GM19463 (cell line): ENCODE results near the gene PSMD8.
"Not testable (repeated sequence)": the region's sequence is repeated elsewhere in the genome, so short reads cannot be mapped to it uniquely, and the experiment has no call there.

ENCODE experiments used
- ATAC-seq: cut with Tn5 transposase; IDR thresholded peaks from one replicate; pipeline ENCODE4 v1.9.1; 2021; ENCODE audit warnings: mild to moderate bottlenecking, moderate library complexity; ENCODE audit not compliant: unreplicated experiment

PSMD8 gene

DNA sequence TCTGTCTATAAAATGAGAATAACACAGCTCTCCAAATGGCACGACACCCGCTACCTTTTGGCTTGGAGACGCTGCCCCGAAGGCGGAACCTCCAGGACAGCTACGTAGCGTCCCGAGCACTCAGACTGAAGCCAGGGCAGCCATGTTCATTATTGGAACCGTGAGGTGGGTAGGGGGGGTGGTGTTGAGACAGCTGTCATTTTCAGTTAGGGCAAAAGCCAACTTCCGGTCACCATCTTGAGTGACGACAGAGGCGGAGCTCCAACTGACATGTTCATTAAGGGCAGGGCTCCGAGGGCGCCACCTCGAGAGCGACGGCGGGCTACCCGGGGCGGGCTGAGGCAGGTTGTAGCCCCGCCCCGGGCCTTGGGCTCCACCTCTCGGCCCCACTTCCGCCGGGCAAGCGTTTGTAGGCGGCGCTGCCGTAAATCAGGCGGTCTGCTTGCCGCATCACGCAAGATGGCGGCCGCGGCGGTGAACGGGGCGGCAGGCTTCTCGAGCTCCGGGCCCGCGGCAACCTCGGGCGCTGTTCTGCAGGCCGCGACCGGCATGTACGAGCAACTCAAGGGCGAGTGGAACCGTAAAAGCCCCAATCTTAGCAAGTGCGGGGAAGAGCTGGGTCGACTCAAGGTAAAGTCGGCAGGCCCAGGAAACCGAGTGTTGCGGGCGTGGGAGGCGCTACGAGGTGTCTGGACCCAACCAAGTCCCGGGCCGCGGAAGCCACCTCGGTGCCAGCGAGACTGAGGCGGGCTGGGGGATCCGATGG lies at the start of gene PSMD8:
Gene PSMD8, plus strand, starts transcription at position 240 of the 766 bp plus-strand sequence. Its CDS starts 31 bp downstream, at position 271.
- ATAC-seq, result peak; percentile 94

DNA sequence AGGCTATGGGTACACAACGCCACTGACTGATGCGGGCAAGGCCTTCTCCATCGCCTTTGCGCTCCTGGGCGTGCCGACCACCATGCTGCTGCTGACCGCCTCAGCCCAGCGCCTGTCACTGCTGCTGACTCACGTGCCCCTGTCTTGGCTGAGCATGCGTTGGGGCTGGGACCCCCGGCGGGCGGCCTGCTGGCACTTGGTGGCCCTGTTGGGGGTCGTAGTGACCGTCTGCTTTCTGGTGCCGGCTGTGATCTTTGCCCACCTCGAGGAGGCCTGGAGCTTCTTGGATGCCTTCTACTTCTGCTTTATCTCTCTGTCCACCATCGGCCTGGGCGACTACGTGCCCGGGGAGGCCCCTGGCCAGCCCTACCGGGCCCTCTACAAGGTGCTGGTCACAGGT lies 47.8 kb upstream of the PSMD8 start:
- ATAC-seq, result no peak

DNA sequence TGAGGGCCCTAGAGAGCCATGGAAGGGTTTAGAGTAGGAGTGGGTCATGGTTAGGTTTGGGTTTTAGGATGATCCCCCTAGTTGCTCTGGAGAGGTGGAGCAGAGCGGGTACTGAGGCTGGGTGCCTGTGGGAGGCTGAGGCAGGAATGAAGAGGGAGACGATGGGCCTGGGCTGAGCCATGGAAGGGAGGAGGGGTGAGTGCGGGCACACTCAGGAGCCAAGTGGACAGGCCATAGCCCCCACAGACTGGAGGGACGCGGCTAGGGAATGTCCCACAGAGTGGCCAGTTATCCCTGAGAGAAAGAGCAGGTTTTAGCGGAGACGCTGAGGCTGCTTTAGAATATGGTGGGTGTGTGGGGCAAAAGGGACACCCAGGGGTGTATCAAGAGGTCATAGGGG lies 44.7 kb upstream of the PSMD8 start:
- no peak for ATAC-seq

DNA sequence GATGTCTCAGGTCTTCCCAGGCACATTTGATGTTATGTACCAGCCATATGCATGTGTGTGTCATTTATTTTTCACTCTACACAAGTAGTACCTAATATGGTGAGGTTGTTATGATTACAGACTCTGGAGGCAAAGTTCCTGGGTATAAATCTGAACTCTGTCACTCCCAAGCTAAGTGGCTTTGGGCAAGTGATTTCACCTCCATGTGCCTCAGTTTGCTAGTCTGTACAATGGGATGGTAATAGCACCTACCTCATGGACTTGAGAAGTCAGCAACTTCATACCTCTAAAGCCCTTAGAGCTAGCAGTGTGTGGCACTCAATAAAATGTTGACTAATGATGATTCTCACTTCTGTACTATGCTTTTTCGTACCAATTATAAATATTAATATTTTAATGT lies 42.6 kb upstream of the PSMD8 start:
- ATAC-seq, result no peak

DNA sequence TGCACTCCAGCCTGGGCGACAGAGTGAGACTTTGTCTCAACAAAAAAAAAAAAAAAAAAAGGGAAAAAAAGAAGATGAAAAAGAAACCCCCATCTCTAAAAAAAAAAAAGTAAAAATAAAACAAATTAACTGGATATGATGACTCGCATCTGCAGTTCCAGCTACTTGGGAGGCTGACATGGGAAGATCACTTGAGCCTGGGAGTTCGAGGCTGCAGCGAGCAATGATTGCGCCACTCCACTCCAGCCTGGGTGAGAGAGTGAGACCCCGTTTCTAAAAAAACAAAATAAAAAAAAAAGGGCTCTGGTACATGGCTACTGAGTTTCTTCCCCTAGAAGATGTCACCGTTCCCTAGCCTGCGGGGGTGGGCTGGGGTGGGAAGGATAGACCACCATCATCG lies 41.1 kb upstream of the PSMD8 start:
- ATAC-seq, result no peak

DNA sequence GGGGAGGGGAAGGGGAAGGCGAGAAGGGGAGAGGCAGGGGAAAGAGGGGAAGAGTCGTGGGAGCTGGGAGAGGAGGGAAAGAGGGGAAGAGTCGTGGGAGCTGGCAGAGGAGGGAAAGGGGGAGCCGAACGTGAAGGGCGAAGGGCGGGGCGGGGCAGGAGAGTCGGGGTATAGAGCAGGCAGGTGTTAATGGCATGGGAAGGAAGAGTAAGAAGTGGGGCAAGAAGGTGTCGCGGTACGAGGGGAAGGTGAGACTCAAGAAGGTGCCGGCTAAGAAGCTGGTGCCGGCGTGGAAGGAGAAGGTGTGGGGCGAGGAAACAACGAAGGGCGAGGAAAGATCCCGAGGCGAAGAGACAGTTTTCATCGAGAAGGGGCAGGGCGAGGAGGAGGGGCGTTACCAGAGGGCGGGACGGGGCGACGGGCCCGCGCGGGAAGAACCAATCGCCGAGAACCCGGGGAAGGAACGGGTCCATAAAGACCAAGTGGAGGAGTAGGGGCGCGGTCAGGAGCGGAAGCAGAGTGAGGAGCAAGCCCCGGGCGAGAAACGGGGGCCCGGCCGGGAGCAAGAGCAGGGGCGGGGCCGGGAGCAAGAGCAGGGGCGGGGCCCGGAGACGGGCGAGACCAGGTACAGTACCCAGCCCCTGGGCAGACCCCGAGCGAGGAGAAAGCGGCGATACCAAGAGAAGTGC lies 38.3 kb upstream of the PSMD8 start:
- peak; percentile 64 for ATAC-seq

DNA sequence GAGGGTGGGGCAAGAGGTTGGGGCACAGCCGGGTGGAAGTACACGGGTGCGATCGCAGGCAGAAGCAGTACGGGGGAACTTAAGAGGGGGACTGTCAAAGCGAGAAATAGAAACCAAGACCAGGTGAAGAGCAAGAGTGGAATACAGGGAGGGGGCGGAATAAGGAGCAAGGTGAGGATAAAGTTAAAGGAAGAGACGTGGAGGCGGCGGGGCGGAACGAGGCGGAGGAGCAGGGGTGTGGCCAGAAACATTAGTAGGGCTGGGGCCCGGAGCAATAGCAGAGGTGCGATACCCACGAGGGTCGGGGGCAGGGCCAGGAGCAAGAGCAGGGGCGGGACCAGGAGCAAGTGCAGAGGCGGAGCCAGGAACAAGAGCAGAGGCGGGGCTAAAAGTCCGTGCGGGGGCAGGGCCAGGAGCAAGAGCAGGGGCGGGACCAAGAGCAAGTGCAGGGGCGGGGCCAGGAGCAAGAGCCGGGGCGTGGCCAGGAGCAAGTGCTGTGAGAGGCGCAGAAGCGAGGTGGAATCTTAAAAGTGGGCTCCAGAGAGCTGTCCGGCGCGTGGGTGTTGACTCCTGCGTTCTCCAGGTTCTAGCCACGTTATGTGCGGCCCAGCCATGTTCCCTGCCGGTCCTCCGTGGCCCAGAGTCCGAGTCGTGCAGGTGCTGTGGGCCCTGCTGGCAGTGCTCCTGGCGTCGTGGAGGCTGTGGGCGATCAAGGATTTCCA lies 37.6 kb upstream of the PSMD8 start:
- peak; percentile 43 for ATAC-seq

DNA sequence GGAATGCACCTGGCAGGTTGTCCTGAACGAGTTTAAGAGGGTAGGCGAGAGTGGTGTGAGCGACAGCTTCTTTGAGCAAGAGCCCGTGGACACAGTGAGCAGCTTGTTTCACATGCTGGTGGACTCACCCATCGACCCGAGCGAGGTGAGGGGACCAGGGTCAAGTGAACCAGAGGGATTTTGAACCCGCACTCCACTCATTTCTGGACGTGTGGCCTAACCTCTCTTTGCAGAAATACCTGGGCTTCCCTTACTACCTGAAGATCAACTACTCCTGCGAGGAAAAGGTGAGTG lies 37.1 kb upstream of the PSMD8 start:
- ATAC-seq, result no peak

DNA sequence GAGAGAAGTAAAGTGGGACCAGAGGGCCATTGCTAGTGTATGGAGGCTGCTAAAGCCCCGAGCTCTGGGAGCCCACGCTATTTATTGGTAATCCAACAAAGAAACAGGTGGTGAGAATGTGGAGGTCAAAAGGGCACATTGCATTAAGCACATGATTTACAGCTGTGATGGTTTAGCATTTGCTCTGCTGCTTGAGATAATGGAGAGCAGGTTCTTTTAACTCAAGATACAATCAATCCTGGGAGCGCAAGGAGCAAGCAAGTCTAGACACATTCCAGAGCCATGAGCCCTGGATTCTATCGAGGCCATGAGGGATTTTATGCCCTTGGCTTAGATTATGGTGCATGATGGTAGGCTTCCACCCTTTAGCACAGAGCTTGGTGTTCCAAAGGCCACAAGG lies 35.4 kb upstream of the PSMD8 start:
- ATAC-seq, result not testable (repeated sequence)

DNA sequence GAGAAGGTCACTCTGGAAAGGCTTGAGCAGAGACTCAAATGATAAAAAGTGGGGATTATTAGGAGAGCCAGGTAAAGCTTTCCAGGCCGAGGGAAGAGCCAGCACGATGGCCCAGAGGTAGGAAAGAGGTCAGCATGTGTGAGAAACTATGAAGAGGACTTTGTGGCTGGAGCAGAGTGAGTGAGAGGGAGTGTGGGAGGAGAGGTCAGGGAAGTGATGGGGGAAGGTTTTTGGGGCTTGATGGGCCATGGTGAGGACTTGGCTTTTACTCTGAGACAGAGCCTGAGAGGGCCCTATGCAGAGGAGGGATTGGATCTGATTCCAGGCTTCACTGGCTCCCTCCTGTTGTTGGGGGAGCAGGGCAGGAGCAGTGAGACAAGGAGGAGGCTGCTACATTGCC lies 33.4 kb upstream of the PSMD8 start:
- no peak for ATAC-seq

DNA sequence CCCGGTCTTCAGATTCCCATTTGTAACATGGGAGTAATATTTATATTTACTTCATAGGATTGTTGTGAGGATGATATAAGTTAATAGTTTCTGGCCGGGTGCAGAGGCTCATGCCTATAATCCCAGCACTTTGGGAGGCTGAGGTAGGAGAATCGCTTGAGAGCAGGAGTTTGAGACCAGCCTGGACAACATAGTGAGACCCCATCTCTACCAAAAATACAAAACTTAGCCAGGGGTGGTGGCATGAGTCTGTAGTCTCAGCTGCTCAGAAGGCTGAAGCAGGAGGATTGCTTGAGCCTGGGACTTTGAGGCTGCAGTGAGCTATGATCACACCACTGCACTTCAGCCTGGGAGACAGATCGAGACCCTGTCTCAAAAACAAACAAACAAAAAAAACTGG lies 27.5 kb upstream of the PSMD8 start:
- no peak for ATAC-seq

DNA sequence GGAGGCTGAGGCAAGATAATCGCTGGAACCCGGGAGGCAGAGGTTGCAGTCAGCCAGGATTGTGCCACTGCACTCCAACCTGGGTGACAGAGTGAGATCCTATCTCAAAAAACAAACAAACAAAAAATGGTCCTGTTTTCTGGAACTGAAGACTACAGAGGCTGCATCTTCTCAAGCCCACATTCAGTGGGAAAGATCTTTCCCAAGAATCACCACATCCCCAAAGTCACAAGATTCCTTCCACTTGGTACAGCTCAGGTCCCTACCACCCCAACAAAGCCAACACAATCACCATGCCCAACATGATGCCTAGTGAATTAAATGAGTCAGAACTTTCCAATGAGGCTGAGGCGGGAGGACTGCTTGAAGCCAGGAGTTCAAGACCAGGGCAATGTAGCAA lies 23.5 kb upstream of the PSMD8 start:
- no peak for ATAC-seq

DNA sequence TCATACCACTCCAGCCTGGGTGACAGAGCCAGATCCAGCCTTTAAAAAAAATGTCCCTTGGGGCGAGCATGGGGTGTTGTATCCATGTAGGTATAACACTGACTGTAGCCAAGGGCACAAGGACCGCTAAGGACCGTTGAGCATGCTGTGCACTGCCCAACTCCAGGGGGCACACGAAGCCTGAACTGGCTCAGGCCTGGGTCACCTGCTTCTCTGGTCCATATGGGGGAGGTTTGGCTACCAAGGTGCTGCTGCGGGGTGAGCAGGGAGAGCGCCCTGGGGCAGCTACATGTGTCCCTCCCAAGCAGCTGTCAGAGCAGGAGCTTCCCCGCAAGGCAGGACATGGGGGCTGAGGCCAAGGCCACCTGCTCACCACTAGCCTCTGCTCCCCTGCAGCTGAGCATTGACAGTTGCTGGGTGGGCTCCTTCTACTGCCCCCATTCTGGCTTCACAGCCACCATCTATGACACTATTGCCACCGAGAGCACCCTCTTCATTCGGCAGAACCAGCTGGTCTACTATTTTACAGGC lies 22.4 kb upstream of the PSMD8 start:
- no peak for ATAC-seq

DNA sequence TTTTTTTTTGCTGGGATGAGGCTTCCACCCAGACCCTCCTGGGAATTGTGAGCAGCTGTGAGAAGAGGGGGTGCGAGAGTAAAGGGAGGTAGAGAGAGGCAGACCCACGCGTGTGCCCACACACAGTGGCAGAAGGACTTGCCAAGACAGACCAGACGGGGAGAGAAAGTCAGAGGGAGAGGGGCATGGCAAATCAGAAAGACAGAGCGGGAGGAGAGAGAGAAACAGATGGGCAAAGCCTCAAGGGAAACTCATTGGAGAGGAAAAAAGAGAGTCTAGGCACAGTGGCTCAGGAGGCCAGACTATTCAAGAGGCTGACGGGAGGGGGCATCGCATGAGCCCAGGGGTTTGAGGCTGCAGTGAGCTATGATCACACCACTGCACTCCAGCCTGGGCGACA lies 21.8 kb upstream of the PSMD8 start:
- ATAC-seq, result no peak

DNA sequence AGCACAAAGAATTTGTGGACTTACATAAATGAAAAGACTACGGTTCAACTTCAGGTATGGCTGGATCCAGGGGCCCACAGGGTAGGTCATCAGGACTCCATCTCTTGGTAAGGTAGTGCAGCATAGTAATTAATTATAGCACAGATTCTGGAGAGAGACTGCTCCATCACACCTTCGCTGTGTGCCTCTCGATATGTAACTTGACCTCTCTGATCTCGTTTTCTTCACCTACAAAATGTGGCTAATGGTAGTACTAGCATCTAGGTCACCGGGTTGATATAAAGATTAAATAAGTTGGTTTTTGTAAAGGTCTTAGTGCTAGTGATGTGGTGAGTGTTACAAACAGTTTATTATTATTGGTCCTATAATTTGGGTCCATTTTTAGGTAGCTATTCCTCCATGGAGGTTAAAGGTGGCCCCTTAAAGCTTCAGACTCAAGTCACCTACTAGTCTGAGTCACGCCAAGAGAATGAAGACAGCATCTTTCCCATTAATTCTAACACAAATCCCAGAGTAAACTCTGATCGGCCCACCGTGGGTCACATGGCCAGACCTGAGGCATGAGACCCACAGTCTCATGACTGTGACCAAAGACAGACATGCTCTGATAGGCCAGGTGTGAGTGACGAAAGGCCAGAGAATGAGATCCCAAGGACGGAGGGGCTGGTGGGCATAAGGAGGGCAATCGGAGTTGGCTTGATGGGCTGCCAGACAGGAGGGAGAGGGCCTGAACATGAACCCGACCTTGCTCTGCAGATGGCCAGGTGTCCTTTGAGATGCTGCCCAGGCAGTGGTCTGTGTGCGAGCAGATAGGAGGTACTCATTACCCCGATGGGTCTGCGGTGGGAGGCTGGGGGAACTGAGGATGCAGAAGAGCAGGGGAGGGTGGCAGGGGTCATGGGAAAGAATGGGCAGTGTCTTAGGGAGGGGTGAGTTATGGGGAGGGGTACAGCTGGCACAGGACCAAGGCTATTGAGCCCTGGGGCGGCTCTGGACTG lies 18.3 kb upstream of the PSMD8 start:
- no peak for ATAC-seq

DNA sequence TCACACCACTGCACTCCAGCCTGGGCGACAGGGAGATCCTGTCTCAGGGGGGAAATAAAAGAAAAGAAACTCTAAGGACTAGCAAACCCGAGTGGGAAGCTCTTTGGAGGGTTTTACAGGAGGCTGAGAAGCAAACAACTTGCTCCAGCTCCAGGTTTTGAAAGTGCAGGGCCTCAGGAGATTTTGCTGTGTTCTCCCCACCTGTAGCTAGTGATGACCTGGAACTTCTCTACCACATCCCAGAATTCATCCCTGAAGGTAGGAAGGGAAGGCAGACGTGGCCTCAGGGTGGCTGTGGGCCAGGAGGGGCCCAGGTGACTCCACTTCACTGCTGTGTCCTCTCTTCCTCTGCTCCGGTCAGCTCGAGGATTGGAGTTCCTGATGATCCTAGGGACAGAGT lies 16.3 kb upstream of the PSMD8 start:
- ATAC-seq, result no peak

DNA sequence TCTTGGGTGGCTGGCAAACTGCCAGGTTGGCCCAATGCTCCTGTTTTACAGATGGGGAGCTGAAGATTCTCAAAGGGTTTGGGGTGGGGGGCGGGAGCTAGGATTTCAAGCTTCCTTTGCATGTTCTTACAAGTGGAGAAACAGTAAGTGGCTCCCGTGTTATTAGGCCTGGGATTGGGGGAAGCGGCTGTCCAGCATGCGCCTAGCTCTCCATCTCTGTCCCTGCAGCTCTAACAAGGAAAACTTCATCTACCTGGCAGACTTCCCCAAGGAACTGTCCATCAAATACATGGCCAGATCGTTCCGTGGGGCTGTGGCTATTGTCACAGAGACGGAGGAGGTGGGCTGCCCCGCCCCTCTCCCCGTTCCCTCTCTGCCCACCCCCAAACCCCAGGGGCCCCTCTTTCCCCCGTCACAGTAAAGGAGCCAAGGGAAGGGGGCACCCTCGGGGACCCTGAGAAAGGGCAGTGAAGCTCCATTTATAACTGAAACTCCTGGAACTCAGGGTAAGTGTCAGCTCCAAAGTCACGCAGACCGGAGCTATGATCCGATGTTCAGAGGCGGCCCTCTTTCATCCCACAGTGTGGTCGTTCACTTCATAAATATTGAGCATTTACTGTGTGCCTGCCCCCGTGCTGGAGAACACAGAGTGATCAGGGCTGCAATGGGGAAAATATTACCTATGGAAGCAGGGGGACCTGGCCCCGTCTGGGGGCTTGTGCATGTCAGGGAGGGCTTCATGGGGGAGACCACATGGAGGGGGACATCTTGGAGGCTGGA lies 14.9 kb upstream of the PSMD8 start:
- ATAC-seq, result no peak

DNA sequence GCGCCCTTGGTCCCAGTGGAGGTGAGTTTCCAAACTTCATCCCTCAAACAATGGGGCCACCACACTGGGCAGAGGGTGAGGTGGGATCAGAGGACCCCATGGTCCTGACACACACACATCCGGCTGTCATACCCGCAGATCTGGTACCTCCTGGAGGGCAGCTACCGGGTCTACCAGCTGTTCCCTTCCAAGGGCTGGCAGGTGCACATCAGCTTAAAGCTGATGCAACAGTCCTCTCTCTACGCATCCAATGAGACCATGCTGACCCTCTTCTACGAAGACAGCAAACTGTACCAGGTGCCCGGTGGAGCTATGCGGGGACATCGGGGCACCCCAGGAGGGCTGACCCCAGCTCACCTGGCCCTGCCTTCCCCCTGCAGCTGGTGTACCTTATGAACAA lies 14.0 kb upstream of the PSMD8 start:
- no peak for ATAC-seq

DNA sequence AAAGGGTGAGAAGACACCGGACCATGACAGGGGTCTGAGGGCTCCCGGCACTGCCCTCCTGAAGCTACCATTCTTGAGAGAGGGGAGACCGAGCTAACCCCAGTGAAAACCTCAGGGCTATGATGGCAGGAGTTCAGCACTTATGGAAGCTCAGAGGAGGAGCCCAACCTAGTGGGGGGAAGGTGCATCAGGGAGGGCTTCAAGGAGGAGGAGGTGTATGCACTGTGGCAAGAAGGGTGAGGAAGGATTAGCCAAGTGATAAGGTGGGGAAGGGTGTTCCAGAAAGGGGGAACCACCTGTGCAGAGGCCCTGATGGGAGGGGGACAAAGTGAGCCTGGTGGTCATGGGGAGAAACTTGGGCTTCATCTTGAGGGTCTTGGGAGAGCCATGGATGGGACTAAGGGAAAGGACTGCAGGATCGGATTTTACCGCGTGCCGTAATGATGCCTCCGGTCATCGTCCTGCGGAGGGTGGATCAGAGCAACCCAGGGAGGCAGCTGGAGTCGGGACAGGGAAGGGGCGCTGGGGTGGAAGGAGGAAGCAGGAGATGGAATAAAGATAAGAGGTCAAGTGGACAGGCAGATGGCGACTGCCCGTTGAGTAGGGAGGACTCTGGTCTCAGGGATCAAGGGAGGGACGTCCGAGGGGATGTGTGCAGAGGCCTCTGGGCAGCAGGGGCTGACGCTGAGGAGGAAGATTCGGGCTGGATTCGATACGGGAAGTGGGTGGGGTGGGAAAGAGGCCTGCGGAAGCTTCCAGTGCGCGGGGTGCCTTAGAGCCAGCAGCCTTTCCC lies 13.3 kb upstream of the PSMD8 start:
- no peak for ATAC-seq
